HG03520 (cell line): ENCODE data around the gene GLOD5.

Experiments used
- ATAC-seq: cut with Tn5 transposase; IDR thresholded peaks from one replicate; pipeline ENCODE4 v1.9.1; 2021; ENCODE audit warnings: mild to moderate bottlenecking, moderate library complexity; ENCODE audit not compliant: unreplicated experiment

GLOD5 gene

DNA sequence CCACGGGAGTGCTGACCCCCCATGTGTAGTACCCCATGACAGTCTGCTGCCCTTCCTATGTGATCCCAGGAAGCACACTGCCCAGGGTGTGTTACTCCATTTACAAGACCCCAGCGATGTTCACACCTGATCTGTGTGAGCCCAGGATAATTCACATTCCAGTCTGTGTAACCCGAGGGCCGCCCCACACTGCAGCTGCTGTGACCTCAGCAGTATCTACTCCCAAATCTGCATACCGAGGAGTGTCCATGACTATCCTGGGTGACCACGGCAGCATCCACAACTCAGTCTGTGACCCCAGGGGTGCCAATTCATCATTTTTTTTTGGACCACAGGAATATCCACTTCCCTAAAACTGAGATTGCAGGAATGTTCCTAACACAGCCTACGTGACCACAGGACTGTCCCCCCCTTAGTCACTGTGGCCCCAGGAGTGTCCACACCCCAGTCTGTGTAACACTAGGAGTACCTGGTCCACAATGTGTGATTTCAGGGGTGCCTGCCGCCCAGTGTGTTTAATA is 7.8 kb upstream of the GLOD5 start:
- ATAC-seq: no peak

DNA sequence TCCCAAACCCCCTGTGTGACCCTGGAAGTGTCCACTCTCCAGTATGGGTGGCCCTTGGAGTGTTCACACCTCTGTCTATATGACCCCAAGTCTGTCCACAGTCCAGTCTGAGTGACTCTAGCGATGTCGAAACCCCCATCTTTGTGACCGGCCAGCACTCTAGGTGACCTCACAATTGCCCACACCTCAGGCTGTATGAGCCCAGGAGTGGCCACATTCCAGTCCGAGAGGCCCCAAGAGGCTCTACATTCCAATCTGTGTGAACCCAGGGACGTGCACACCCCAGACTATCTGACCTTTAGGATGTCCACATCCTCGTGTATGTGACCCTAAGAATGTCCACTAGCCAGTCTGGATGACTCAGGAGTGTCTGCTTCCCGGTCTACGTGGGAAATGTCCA is 7.3 kb upstream of the GLOD5 start:
- no peak for ATAC-seq

DNA sequence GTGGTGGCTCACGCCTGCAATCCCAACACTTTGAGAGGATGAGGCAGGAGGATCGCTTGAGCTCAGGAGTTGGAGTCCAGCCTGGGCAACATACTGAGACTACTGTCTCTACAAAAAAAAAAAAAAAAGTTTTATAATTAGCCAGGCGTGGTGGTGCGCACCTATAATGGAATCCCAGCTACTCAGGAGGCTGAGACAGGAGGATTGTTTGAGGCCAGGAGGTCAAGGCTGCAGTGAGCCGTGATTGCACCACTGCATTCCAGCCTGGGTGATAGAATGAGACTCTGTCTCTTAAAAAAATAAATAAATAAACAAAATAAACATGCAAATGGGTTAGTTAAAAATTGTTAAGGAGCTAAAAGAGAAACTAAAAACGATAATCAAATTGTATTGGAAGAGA is 7.7 kb downstream of the GLOD5 start:
- ATAC-seq: no peak

DNA sequence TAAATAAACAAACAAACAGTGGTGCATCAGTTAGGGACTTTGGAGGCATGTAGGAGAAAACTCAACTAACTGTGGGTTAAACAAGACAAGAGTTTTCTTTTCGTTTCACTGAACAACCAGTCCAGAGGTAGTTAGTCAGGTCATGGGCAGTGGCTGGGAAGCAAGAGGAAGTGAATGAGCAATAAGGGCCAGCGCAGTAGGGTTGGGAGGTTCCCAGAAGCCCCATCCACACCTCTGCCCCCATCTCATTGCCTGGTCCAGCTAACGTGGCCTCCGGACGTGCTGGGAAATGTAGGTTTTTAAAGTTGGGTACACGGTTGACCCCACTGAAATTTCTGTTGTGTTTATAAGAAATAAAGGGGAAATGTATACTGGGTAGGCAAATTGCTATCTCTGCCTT is 8.7 kb downstream of the GLOD5 start:
- no peak for ATAC-seq

DNA sequence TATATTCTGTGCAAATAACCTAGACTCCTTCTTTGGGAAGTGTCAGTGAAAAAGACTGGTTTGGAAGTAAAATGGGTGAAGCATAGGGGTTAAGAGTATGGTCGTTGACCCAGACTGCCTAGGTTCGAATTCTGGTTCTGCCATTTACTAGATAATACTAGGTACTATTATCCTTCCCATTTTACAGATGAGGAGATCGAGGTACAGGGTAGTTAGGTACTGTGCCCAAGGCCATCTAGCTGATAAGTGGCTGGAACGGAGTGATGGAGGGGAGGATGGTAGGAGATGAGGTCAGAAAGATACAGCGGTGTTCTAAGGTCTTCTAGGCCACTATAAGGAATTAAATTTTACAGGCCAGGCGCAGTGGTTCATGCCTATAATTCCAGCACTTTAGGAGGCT is 11.1 kb downstream of the GLOD5 start:
- no peak for ATAC-seq

DNA sequence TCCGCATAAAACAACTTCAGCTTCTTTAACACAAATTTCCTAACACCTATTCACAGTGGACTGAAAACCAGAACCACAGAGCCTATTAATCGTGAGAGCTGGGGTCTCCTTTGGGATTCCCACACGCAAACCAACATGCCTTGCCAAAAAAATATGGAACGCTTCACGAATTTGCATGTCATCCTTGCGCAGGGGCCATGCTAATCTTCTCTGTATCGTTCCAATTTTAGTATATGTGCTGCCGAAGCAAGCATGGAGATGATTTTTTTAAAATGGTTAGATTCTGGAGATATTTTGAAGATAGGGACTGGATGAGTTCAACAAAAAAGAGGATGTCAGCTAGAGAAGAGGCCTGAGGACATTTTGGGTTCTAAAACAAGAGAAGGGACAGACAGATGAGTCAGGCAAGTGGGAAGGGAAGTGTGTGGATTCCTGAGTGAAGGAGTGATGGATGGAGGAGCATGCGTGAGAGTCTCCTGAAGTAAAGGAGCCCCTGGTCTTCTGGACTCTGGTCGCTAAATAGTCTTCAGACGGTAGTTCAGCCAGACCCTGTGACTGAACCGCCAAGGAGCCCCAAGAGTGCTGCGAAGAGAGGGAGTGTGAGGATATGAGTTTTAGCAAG is 15.4 kb downstream of the GLOD5 start:
- ATAC-seq: no peak

DNA sequence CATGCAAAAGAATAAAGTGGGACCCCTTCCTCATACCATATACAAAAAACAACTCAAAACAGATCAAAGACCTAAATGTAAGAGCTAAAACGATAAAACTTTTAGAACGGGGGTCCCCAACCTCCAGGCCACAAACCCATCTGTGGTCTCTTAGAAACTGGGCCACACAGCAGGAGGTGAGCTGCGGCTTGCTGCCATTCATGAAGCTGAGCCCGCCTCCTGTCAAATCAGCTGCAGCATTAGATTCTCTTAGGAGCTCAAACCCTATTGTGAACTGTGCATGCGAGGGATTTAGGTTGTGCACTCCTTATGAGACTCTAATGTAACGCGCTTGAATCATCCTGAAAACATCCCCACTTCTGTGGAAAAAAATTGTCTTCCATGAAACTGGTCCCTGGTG is 17.9 kb downstream of the GLOD5 start:
- ATAC-seq: no peak

DNA sequence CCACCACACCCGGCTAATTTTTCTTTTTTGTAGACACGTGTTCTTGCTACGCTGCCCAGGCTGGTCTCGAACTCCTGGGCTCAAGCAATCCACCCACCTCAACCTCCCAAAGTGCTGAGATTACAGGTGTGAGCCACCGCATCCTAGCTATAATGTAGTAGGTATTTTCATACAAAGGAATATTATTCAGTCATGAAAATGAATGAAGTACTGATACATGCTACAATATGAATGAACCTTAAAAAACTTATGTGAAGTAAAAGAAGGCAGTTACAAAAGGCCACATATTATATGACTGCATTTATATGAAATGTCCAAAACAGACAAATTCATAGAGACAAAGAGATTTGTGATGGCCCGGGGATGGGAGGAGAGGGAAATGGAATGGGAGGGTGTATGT is 20.2 kb downstream of the GLOD5 start:
- no peak for ATAC-seq

DNA sequence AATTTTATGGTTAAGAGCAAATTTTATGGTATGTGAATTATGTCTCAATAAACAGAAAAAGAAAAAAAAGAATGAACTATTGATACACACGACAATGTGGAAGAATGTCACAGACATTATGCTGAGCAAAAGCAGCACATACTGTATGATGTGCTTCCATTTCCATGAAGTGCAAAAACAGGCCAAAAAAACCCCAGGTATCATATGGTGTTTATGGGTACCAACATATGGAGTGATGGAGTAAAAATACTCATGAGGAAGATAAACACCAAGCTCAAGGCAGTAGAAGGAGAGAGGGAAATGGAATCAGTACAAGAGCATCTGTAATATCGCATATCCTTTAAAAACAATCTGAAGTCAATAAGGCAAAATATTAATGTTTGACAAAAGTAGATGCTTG is 20.7 kb downstream of the GLOD5 start:
- ATAC-seq: no peak

DNA sequence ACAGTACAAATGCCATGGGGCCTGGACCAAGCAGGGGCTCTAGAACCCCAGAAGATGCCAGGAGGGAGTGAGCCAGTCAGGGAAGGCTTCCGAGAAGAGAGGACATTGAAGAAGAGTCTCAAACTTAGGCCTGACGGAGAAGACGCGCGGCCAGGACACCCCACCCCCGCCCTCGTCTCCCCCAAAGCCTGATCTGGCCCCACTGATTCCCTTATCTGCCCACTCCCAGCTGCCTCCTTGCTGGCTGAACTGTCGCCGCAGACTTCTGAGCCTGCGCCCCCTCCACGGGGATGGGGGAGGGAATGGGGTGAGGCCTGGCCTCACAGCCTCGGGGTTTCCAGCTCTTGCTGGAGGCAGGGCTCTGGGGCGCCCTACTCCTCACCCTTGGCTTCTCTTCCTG is 21.2 kb downstream of the GLOD5 start:
- ATAC-seq: no peak

DNA sequence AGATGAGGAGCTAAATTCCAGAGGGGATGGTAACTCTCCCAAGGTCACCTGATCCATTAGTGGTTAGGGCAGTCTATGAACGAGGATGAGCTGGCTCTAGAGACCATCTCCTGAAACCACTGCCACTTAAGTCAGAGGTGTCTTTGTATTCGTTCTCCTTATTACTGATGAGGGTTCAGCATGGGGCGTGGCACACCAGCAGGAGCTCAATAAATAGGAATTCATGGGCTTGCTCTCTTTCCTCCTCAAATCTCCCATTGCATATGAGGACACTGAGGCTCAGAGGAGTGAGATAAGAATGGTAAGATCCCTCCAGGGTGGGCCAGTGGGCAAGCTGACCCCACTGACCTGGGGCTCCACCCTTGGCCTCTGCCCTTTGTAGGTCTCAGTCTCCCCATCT is 23.2 kb downstream of the GLOD5 start:
- ATAC-seq: no peak

DNA sequence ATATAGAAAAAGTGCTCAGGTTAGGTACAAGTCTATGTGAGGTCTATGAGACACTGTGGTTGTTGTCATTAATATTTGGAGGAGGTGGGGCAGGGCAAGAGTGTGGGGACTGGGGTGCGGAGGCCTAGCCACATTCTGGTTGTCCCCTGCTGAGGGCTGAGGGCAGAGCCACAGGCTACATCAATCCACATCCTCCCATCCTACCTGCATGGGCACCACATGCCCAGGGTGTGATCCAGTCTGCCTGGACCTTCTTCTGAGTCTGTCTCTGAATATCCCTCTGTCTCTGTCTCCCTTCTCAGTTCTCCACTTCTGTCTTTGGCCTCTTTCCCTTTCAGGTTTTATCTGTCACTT is 23.6 kb downstream of the GLOD5 start:
- ATAC-seq: no peak

DNA sequence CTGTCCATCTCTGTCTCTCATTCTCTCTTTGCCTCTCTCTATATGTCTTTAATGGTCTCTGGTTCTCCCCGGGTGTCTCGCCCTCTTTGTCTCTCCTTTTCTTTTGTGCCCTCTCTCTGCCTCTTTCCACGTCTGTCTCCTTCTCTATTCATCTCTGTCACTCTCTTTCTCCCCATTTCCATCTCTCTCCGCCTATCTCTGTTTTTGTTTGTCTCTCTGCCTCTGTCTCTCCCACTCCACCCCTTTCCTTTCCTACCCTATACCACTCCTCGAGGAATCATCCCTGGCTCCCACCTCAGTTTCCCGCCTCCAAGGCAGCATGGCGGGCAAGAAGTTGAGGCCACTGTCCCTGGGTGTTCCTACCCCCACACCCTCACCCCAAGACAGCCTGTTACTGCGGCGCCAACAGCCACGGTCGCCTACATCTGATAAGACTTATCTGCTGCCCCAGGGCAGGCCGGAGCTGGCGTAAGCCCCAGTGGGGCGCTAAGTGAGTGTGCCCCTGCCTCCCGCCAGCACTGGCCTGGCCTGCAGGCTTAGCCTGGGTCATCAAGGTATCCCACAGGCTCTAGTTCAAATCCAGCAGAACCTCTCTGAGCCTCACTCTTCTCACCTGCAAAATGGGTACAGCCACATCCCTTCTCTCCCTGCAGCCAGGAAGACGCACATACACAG is 24.1 kb downstream of the GLOD5 start:
- ATAC-seq: no peak

DNA sequence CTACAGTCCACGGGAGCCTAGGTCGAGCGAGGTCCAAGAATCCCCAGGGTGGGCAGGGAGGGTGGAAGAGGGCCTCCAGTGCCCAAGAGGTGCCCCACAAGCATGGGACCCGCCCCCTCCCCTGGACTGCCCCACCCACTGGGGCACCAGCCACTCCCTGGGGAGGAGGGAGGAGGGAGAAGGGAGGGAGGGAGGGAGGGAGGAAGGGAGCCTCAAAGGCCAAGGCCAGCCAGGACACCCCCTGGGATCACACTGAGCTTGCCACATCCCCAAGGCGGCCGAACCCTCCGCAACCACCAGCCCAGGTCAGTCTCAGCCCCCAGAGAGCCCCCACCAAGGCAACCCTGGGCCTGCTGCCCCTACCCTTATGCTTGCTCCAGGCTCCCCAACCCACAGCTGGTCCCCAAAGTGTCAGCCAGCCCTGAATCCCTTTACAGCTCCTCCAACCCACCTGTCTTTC is 24.8 kb downstream of the GLOD5 start, which contains the start of gene GATA1:
TSS of gene GATA1 (plus strand) at position 250 of the 460 bp plus-strand sequence. CDS start 4,520 bp downstream, outside the sequence.
- no peak for ATAC-seq

DNA sequence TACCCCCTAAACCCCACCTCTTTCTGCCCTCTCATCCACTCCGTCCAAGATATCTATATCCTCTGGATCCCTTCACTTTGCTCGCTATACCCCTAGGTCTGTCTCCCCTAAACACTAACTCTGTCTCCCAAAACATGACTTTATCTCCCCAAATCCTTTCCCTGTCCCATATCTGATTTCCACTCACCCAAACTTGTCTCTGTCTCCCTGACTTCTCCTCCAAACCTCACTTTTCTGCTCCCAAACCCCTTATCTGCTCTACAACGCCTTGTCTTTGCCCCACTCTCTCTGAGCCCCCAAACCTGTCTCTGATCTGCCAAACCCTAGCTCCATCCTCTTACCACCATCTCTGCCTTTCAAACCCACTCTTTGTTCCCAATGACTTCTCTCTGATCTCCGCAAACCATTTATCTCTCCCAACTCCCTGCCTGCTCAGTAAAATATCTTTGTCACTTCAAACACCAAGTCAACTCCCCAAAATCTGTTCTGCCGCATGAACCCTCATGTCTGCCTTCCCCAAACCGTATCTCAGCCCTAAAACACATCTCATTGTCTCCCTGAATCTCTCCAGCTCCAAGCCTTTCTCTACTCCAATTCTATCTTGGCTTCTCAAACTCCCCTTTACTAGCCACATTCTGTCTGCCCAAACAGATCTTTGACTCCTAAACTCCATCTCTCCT is 25.4 kb downstream of the GLOD5 start:
- ATAC-seq: no peak

DNA sequence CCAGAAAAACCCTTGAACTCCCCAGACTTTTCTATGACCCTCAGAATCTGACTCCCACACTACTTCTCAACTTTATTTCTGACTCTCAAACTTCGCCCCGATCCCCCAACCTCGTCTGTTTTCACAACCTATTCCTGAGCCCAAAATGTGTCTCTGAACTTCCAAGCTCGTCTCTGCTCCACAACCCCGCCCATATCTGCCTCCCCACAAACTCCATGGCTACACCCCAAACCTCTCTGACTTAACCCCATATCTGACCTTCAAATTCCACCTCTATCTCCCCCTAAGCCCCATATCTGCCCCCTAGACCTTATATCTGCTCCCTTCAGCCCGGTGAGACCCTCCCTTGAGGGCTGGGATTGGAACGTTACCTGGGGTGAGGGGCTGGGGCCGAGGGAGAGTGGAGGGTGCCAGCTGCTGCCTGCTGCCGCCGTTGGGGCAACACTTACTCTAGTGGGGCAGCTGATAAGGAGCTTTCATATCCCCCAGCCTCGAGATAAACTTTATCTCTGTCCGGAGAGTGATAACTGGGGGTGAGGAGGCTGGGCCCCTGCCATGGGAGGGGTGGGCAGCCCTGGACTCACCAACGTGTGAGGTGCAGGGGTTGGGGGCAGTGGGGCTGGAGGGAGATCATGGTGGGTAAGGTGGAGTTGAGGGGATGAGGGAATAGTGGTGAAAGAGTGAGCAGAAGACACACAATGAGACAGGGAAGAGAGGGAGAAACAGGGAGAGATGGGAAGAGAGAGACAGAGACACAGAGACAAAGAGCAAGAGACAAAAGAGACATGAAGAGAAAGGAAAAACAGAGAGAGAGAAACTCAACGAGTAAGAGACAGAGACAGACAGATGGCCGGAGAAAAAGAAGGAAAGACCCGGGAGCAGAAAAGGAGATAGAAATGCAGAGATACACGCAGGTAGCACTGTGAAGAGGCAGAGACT is 26.2 kb downstream of the GLOD5 start:
- no peak for ATAC-seq

DNA sequence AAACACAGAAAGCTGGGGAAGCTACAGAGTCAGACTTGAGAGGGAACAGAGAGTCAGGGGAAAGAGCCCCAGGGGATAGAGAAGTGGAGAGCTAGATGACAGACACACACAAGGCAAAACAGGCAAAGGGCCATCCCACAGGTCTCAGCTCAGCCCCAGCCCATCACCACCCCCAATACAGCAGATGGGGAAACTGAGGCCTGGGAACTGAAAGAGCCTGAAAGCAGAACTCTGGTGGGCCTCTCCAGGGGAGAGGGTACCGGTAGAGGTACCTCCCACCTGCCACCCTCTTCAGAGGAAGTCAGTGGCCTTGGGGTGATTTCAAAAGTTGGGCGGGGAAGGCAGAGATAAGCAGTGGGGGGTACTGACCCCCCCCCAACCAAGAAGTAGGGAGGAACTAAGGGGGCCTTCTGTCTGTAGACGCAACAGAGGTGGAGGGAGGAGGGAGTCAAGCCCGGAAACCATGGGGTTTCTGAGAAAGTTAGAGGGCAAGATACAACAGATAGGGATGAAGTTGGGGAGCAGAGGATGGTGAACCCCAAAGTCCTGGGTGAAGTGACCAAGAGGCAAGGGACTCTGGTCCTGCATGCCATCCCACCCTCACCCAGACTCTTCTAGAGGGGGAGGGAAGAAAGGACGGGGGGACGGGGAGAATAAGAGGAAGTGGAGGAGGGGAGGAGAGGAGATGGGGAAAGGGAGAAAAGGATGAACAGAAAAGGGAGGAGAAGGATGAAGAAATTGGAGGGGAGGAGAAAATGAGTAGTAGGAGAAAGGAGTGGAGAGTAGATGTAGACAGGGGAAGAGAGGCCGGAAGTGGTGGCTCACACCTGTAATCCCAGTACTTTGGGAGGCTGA is 28.0 kb downstream of the GLOD5 start:
- no peak for ATAC-seq

DNA sequence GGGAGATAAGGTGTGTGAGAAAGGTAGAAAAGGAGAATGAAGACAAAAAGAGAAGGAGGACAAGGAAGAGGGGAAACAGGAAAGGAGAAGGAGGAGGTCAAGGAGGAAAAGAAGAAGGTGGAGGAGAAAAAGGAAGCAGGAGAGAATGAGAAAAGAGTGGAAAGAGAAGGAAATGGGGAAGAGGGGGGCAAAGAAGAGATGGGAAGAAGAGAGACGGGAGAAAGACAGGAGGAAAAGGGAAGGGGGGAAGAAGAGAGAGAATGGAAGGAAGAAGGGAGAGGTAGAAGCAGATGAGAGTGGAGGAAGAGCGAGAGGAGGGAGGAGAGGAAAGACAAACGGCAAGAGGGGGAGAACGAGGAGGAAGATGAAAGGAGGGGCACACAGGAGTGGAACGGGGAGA is 28.9 kb downstream of the GLOD5 start:
- no peak for ATAC-seq

DNA sequence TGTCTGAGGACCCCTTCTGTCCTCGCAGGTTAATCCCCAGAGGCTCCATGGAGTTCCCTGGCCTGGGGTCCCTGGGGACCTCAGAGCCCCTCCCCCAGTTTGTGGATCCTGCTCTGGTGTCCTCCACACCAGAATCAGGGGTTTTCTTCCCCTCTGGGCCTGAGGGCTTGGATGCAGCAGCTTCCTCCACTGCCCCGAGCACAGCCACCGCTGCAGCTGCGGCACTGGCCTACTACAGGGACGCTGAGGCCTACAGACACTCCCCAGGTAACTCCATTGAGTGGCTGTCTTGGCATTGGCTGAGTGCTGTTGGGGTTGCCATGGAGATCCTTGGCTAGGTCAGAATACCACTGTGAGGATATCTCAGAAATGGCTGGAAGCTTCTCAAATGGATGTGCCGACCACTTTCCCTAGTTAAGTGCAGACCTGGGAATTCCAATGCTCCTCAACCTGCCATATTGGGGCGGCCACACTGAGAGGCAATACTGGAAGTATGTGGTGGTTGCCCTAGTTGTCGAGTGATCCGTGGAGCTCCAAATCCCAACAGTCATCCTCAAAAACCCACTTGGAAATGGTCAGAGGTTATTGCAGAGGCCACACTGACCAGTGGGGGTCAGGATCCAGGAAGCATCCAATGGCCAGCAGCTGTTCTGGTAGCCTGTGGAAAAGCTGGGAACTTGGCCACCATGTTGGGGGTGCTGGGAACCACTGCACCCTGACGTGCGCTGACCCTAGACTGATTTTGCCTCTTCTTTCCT is 29.7 kb downstream of the GLOD5 start:
- no peak for ATAC-seq
